HepG2 (cell line): ENCODE data around the gene F7. TPM values are rescaled to one million over a fixed set of nuclear protein-coding genes. Genes with fewer than 3 reads are reported as not detected.

Experiments used
- CC2D1A ChIP-seq: sonication (generic); formaldehyde crosslinking; IDR thresholded peaks from 2 replicates; pipeline ENCODE4 v1.8.1; 2023; ENCODE audit warnings: mild to moderate bottlenecking, missing genetic modification reagents
- ETV5 ChIP-seq: IDR thresholded peaks from 2 replicates; pipeline ENCODE4 v1.6.1; 2018; ENCODE audit warnings: missing biosample characterization, missing genetic modification reagents, inconsistent platforms, borderline replicate concordance
- JUND ChIP-seq: sonication (generic); formaldehyde crosslinking; IDR thresholded peaks from 2 replicates; pipeline ENCODE4 v1.8.0; 2022; ENCODE audit warnings: mild to moderate bottlenecking, missing genetic modification reagents
- KAT7 ChIP-seq: IDR thresholded peaks from 2 replicates; pipeline ENCODE4 v1.6.1; 2018; ENCODE audit warnings: borderline replicate concordance, missing compliant biosample characterization
- KLF16 ChIP-seq, 2 experiments: sonication (generic) in 1 of 2; formaldehyde crosslinking in 1 of 2; IDR thresholded peaks; 2 replicates each; pipeline versions ENCODE4 v1.6.1 to v1.8.0; 2016 to 2023; ENCODE audit warnings: missing genetic modification reagents in 2 of 2, missing compliant biosample characterization in 1 of 2
- NFKBIZ ChIP-seq: IDR thresholded peaks from 2 replicates; pipeline ENCODE4 v1.6.1; 2018; ENCODE audit warnings: missing genetic modification reagents, missing compliant biosample characterization
- SAP130 ChIP-seq: IDR thresholded peaks from 2 replicates; pipeline ENCODE4 v1.6.1; 2016; ENCODE audit warnings: low read depth
- SCMH1 ChIP-seq: sonication (generic); formaldehyde crosslinking; IDR thresholded peaks from 2 replicates; pipeline ENCODE4 v1.9.0; 2021; ENCODE audit warnings: missing genetic modification reagents, mild to moderate bottlenecking, borderline replicate concordance
- SRSF4 ChIP-seq: fragments of 200-400 bp; formaldehyde crosslinking; IDR thresholded peaks from one replicate; pipeline ENCODE4 v1.6.1; 2018; ENCODE audit warnings: mild to moderate bottlenecking, low read depth, low read length, moderate library complexity; ENCODE audit not compliant: poor library complexity, severe bottlenecking
- TBX2 ChIP-seq: sonication (generic); formaldehyde crosslinking; IDR thresholded peaks from 2 replicates; pipeline ENCODE4 v1.5.0; 2020; ENCODE audit warnings: missing genetic modification reagents, mild to moderate bottlenecking, borderline replicate concordance
- U2AF2 ChIP-seq: fragments of 200-400 bp; formaldehyde crosslinking; IDR thresholded peaks from 2 replicates; pipeline ENCODE4 v1.6.1; 2017; ENCODE audit warnings: low read depth, mild to moderate bottlenecking, low read length
- ZBTB7B ChIP-seq: sonication (generic); formaldehyde crosslinking; IDR thresholded peaks from 2 replicates; pipeline ENCODE4 v1.4.0; 2020; ENCODE audit warnings: missing genetic modification reagents
- ZKSCAN1 ChIP-seq: fragments of 150-350 bp; IDR thresholded peaks from 2 replicates; pipeline ENCODE4 v1.6.1; 2014; ENCODE audit warnings: low read length
- ZNF280B ChIP-seq: sonication (generic); formaldehyde crosslinking; IDR thresholded peaks from 2 replicates; pipeline ENCODE4 v1.5.0; 2020; ENCODE audit warnings: missing genetic modification reagents, mild to moderate bottlenecking, borderline replicate concordance
- ZNF431 ChIP-seq: sonication (generic); formaldehyde crosslinking; IDR thresholded peaks from 2 replicates; pipeline ENCODE4 v1.9.0; 2022; ENCODE audit warnings: missing genetic modification reagents, low read depth, mild to moderate bottlenecking, borderline replicate concordance
- ZNF704 ChIP-seq: sonication (generic); formaldehyde crosslinking; IDR thresholded peaks from 2 replicates; pipeline ENCODE4 v1.8.1; 2023; ENCODE audit warnings: mild to moderate bottlenecking, inconsistent platforms, moderate library complexity, missing genetic modification reagents, borderline replicate concordance
- ZNF792 ChIP-seq: IDR thresholded peaks from 2 replicates; pipeline ENCODE4 v1.6.1; 2016
- ZNF883 ChIP-seq: sonication (generic); formaldehyde crosslinking; IDR thresholded peaks from 2 replicates; pipeline ENCODE4 v1.5.1; 2020; ENCODE audit warnings: mild to moderate bottlenecking, missing genetic modification reagents; ENCODE audit errors: not compliant biosample characterization
- ZSCAN12 ChIP-seq: sonication (generic); formaldehyde crosslinking; IDR thresholded peaks from 2 replicates; pipeline ENCODE4 v1.9.0; 2021; ENCODE audit warnings: mild to moderate bottlenecking, missing genetic modification reagents
- polyA plus RNA-seq, 8 experiments: library from polyadenylated mRNA; depleted of rRNA in 3 of 8; stranded (reverse) in 7 of 8; unstranded in 1 of 8; fragments of >200 nt; fragmentation: Illumina TruSeq in 4 of 8; extraction: Trizol in 4 of 8; gene quantifications; 2 replicates each; pipeline versions ENCODE4 v1.2.1 to v1.2.3, GENCODE V29; 2011 to 2016; ENCODE audit warnings: low read depth in 4 of 8, missing spikeins in 1 of 8, mixed read lengths in 1 of 8; ENCODE audit not compliant: insufficient read depth in 1 of 8
- total RNA-seq, 5 experiments: library from RNA; depleted of rRNA; stranded (reverse); fragments of >200 nt; fragmentation: Illumina TruSeq; extraction: Trizol; gene quantifications; 2 replicates each; pipeline ENCODE4 v1.2.3, GENCODE V29; 2016; ENCODE audit warnings: low read depth in 1 of 5
- TF ChIP-seq, protein P1 (sequence below): sonication (generic); formaldehyde crosslinking; conservative IDR thresholded peaks from 2 replicates; pipeline ENCODE4 v1.5.0; 2020; ENCODE audit warnings: missing genetic modification reagents
- TF ChIP-seq, protein P2 (sequence below): sonication (generic); formaldehyde crosslinking; IDR thresholded peaks from 2 replicates; pipeline ENCODE4 v1.8.1; 2022; ENCODE audit warnings: low read depth, mild to moderate bottlenecking, missing genetic modification reagents

The F7 gene
- total and polyA plus RNA-seq, 2 of the 13 experiments (the other 11 are each of a cell fraction or from before 2014, with no cell fraction given): 12.6 to 26.5 TPM

- TF ChIP-seq ZNF704 (CRISPR knock-in tag) (no peak), TBX2 (no peak; the same call in 1 of the 2 replicates), SRSF4 (no peak), CC2D1A (CRISPR knock-in tag) (no peak), JUND (CRISPR knock-in tag) (0 out of 2 replicates have a peak, but pooled peaks have one; percentile 6), ZKSCAN1 (no peak), SCMH1 (CRISPR knock-in tag) (no peak), ZNF280B (CRISPR knock-in tag) (no peak), ZNF883 (CRISPR knock-in tag) (no peak), SAP130 (CRISPR knock-in tag) (peak; percentile 49; the same call in 1 of the 2 replicates), NFKBIZ (no peak), KAT7 (CRISPR knock-in tag) (no peak; the same call in 1 of the 2 replicates), ZBTB7B (CRISPR knock-in tag) (no peak), KLF16 (CRISPR knock-in tag; IDR thresholded peaks at IDR 0.05) (no peak), ZNF792 (CRISPR knock-in tag) (no peak), ETV5 (CRISPR knock-in tag) (no peak), ZSCAN12 (no peak), U2AF2 (no peak), ZNF431 (CRISPR knock-in tag) (0 out of 2 replicates have a peak, but pooled peaks have one; percentile 16)
- TF ChIP-seq, protein P1, sequence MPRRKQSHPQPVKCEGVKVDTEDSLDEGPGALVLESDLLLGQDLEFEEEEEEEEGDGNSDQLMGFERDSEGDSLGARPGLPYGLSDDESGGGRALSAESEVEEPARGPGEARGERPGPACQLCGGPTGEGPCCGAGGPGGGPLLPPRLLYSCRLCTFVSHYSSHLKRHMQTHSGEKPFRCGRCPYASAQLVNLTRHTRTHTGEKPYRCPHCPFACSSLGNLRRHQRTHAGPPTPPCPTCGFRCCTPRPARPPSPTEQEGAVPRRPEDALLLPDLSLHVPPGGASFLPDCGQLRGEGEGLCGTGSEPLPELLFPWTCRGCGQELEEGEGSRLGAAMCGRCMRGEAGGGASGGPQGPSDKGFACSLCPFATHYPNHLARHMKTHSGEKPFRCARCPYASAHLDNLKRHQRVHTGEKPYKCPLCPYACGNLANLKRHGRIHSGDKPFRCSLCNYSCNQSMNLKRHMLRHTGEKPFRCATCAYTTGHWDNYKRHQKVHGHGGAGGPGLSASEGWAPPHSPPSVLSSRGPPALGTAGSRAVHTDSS: no peak
- TF ChIP-seq, protein P2, sequence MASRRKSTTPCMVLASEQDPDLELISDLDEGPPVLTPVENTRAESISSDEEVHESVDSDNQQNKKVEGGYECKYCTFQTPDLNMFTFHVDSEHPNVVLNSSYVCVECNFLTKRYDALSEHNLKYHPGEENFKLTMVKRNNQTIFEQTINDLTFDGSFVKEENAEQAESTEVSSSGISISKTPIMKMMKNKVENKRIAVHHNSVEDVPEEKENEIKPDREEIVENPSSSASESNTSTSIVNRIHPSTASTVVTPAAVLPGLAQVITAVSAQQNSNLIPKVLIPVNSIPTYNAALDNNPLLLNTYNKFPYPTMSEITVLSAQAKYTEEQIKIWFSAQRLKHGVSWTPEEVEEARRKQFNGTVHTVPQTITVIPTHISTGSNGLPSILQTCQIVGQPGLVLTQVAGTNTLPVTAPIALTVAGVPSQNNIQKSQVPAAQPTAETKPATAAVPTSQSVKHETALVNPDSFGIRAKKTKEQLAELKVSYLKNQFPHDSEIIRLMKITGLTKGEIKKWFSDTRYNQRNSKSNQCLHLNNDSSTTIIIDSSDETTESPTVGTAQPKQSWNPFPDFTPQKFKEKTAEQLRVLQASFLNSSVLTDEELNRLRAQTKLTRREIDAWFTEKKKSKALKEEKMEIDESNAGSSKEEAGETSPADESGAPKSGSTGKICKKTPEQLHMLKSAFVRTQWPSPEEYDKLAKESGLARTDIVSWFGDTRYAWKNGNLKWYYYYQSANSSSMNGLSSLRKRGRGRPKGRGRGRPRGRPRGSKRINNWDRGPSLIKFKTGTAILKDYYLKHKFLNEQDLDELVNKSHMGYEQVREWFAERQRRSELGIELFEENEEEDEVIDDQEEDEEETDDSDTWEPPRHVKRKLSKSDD: no peak
These were observed 17.9 kb downstream of the F7 start (continued) for GRCh38 chr13:113123226-113124201.
